Raji (cell line): ENCODE measurements around the gene TXNDC15.

Experiments
- POLR2A ChIP-seq: IDR thresholded peaks from 2 replicates; pipeline ENCODE4 v1.6.1; 2011; ENCODE audit warnings: low read depth, low read length, control low read depth; ENCODE audit not compliant: insufficient read depth

TXNDC15 gene

GRCh38 chr5:134945041-134945440, 70.9 kb downstream of the TXNDC15 start:
- TF ChIP-seq POLR2A: no peak

- TF ChIP-seq POLR2A: no peak
Observed at GRCh38 chr5:134948911-134949310, 74.7 kb downstream of the TXNDC15 start.

- no peak for TF ChIP-seq POLR2A
Observed at GRCh38 chr5:134949316-134949715, 75.1 kb downstream of the TXNDC15 start.
